ENCODE results near the gene RASL11B. TPM values are rescaled to one million over a fixed set of nuclear protein-coding genes. Genes with fewer than 3 reads are reported as not detected.

Gene RASL11B
- total RNA-seq, 2 experiments from 2014 or later: 0.17 to 0.22 TPM

DNA sequence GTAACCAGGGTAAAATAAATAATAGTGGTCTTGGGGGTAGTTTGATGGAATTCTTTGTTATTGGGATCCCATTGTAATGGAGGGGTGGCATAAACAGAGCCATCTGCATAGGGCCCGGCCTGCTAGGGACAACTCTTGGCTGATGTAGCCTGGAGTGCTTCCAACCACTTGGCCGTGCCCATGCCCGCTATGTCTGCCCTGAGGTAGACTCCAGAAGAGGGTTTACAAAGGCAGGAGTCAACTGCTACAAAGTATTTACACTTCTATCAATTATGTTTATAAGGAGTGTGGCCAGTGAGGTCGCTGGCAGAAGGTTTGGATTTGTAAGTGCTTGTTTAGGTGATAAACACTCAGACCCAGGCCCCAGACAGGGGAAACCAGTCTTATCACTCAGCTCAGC lies 8.1 kb downstream of the RASL11B start:
- H3K4me1 Mint-ChIP-seq: no peaks in the 10 kb centered on the region
- DNase-seq (no peak), ATAC-seq (ENCODE audit: low read depth) (no peak)
- H3K9me3 Mint-ChIP-seq: no peaks in the 10 kb centered on the region
- no peak overlapping the region for H3K4me3 Mint-ChIP-seq
- no peaks in the 10 kb centered on the region for H3K27me3 Mint-ChIP-seq
- POLR2A ChIA-PET: no interaction called here
- no peak overlapping the region for H3K27ac Mint-ChIP-seq
- peaks cover 7% of the 10 kb centered on the region for H3K36me3 Mint-ChIP-seq

GRCh38 chr4:52873191-52873590 lies 11.1 kb downstream of the RASL11B start:
- POLR2A ChIA-PET: no interaction called here
- Mint-ChIP-seq H3K4me1 (peaks cover 6% of the 10 kb centered on the region), H3K9me3 (no peaks in the 10 kb centered on the region), H3K36me3 (peaks cover 8% of the 10 kb centered on the region), H3K4me3 (no peak overlapping the region), H3K27me3 (no peaks in the 10 kb centered on the region), H3K27ac (no peak overlapping the region)
- DNase-seq (no peak), ATAC-seq (ENCODE audit: low read depth) (no peak)

DNA sequence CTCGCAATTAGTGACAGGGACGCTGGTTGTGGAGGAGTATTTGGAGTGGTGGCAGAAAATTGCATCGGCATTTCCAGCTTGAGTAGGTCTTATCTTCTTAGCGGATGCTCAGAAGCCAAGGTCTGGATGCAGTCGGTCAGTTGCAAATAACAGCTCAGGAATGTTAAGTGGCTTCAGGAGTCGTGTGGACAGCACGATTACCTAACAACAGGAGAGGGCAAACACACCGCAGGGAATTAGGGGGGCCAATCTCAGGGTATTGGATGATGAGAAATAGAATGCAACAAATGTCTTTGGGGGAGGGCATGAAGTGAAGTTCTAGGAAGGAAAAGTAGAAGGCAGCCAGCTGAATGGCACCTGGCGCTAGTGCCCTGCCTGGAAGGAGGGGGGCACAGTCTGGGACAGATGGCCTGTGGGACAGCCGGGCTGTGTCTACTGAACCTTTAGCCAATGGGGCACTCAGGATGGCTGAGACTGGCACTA lies 11.8 kb downstream of the RASL11B start:
- Mint-ChIP-seq H3K27me3 (no peaks in the 10 kb centered on the region), H3K4me1 (peaks cover 6% of the 10 kb centered on the region), H3K36me3 (peaks cover 8% of the 10 kb centered on the region), H3K27ac (no peak overlapping the region), H3K4me3 (no peak overlapping the region), H3K9me3 (no peaks in the 10 kb centered on the region)
- DNase-seq (no peak), ATAC-seq (ENCODE audit: low read depth) (no peak)
- POLR2A ChIA-PET: no interaction called here

DNA sequence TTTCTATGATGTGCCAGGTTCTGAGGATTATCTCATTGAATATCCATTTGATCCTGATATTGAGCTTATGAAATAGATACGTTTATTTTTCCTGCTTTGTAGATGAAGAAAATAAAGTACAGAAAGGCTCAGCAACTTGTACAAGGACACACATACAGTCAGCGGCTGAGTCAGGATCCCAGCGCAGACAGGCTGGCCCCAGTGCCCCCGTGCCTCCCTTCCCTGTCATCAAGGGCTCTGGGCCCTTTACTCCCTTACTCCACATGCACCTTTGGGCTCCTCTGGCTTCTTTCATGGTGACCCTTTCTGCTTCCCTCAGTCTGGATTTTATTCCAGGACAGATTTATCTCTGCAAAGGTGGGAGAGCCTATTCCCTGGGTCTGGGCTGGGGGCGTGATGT lies 12.8 kb downstream of the RASL11B start:
- Mint-ChIP-seq H3K27ac (no peak overlapping the region), H3K4me3 (no peak overlapping the region), H3K27me3 (no peaks in the 10 kb centered on the region), H3K36me3 (peaks cover 8% of the 10 kb centered on the region), H3K4me1 (peaks cover 6% of the 10 kb centered on the region), H3K9me3 (no peaks in the 10 kb centered on the region)
- POLR2A ChIA-PET: interaction anchor here (0.7 kb wide), 1 partner anchor 66 kb away, joined by 3 read pairs; no protein-coding TSS in a partner anchor
- DNase-seq (no peak), ATAC-seq (ENCODE audit: low read depth) (no peak)

GRCh38 chr4:52876069-52876468 lies 14.0 kb downstream of the RASL11B start:
- no peak for ATAC-seq (ENCODE audit: low read depth)
- DNase-seq: no peak

DNA sequence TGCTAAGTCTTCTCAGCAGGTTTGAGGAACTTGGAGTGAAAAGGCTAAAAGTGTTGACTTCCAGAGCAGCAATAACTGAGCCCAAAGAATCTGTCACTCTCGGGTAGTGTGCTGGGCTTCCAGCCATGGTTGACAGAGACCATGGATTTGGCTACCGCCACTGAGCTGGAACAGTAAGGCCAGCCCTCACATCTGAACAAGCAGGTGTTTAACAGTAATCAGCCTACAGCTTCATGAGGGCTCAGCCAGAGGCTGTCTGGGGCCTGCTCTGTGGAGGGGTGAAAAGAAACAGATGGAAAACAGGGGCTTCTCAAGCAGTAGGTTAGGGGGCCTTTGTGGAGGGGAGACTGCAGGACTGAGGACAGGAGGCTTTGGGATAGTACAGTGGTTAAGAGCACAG lies 14.9 kb downstream of the RASL11B start:
- Mint-ChIP-seq H3K9me3 (no peaks in the 10 kb centered on the region), H3K36me3 (peaks cover 12% of the 10 kb centered on the region), H3K4me1 (peaks cover 11% of the 10 kb centered on the region), H3K4me3 (no peak overlapping the region), H3K27ac (no peak overlapping the region), H3K27me3 (no peaks in the 10 kb centered on the region)
- ATAC-seq (ENCODE audit: low read depth) (no peak), DNase-seq (no peak)
- POLR2A ChIA-PET: no interaction called here

More at GRCh38 chr4:52876069-52876468, 14.0 kb downstream of the RASL11B start:
- H3K27me3 Mint-ChIP-seq: no peaks in the 10 kb centered on the region
- H3K36me3 Mint-ChIP-seq: peaks cover 8% of the 10 kb centered on the region
- POLR2A ChIA-PET: no interaction called here
- H3K4me1 Mint-ChIP-seq: peaks cover 7% of the 10 kb centered on the region
- H3K4me3 Mint-ChIP-seq: no peak overlapping the region
- no peak overlapping the region for H3K27ac Mint-ChIP-seq
- H3K9me3 Mint-ChIP-seq: no peaks in the 10 kb centered on the region

GRCh38 chr4:52877694-52878093 lies 15.6 kb downstream of the RASL11B start:
- H3K9me3 Mint-ChIP-seq: no peaks in the 10 kb centered on the region

DNA sequence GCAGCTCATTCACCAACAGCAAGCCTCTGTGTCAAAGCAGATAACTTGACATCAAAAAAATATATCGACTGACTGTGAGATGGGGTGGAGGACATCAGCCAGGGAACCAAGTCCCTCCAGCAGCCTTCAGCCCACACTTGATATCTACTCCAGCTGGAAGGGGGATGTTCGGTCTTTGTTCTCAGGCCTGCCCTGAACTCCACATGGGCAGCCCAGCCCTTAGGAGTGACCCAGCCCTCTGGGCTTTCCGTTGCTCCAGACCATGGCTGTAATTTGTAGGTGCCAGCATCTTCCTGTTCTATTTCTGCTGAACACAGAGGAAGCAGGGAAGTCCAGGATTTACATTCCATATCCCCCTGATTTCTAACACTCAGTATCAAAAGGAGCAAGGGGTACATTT lies 17.4 kb downstream of the RASL11B start:
- DNase-seq (no peak), ATAC-seq (ENCODE audit: low read depth) (no peak)
- Mint-ChIP-seq H3K36me3 (peaks cover 10% of the 10 kb centered on the region), H3K27ac (no peak overlapping the region), H3K4me3 (no peak overlapping the region), H3K4me1 (peaks cover 11% of the 10 kb centered on the region), H3K9me3 (no peaks in the 10 kb centered on the region), H3K27me3 (no peaks in the 10 kb centered on the region)
- POLR2A ChIA-PET: interaction anchor here (0.6 kb wide), 1 partner anchor 69 kb away, joined by 4 read pairs; no protein-coding TSS in a partner anchor

More at GRCh38 chr4:52877694-52878093, 15.6 kb downstream of the RASL11B start:
- Mint-ChIP-seq H3K4me3 (no peak overlapping the region), H3K36me3 (peaks cover 13% of the 10 kb centered on the region), H3K4me1 (peaks cover 11% of the 10 kb centered on the region), H3K27me3 (no peaks in the 10 kb centered on the region), H3K27ac (no peak overlapping the region)
- POLR2A ChIA-PET: no interaction called here
- DNase-seq (no peak), ATAC-seq (ENCODE audit: low read depth) (no peak)

GRCh38 chr4:52880994-52881393 lies 18.9 kb downstream of the RASL11B start:
- no peak for DNase-seq
- Mint-ChIP-seq H3K4me1 (peaks cover 8% of the 10 kb centered on the region), H3K9me3 (peaks cover 3% of the 10 kb centered on the region), H3K27me3 (no peaks in the 10 kb centered on the region), H3K36me3 (peaks cover 15% of the 10 kb centered on the region), H3K27ac (no peak overlapping the region), H3K4me3 (no peak overlapping the region)
- POLR2A ChIA-PET: no interaction called here
- ATAC-seq (ENCODE audit: low read depth): no peak

DNA sequence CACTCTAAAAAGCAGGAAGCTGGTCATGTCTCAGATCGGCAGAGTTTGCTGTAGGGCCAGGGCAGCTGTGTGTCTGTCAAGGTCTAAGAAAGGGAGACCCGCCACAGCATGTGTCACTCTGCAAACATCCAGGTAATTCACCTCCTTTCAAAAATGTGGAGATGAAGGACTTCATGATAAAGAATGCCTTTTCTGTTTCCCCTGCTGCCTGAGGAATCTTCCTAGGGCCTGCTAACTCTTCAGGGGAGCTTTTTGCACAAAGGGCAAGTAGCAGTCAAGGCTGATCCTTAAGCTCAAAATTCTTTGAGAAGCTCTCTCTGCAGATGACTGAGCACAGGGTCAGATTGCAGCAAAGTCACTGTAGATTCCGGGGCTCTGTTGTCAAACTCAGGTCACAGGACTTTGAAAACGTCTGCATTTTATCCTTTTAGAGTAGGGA lies 21.1 kb downstream of the RASL11B start:
- Mint-ChIP-seq H3K27me3 (no peaks in the 10 kb centered on the region), H3K9me3 (peaks cover 7% of the 10 kb centered on the region), H3K4me1 (peaks cover 5% of the 10 kb centered on the region), H3K4me3 (no peak overlapping the region), H3K27ac (no peak overlapping the region), H3K36me3 (peaks cover 21% of the 10 kb centered on the region)
- no peak for DNase-seq
- no peak for ATAC-seq (ENCODE audit: low read depth)
- POLR2A ChIA-PET: no interaction called here

DNA sequence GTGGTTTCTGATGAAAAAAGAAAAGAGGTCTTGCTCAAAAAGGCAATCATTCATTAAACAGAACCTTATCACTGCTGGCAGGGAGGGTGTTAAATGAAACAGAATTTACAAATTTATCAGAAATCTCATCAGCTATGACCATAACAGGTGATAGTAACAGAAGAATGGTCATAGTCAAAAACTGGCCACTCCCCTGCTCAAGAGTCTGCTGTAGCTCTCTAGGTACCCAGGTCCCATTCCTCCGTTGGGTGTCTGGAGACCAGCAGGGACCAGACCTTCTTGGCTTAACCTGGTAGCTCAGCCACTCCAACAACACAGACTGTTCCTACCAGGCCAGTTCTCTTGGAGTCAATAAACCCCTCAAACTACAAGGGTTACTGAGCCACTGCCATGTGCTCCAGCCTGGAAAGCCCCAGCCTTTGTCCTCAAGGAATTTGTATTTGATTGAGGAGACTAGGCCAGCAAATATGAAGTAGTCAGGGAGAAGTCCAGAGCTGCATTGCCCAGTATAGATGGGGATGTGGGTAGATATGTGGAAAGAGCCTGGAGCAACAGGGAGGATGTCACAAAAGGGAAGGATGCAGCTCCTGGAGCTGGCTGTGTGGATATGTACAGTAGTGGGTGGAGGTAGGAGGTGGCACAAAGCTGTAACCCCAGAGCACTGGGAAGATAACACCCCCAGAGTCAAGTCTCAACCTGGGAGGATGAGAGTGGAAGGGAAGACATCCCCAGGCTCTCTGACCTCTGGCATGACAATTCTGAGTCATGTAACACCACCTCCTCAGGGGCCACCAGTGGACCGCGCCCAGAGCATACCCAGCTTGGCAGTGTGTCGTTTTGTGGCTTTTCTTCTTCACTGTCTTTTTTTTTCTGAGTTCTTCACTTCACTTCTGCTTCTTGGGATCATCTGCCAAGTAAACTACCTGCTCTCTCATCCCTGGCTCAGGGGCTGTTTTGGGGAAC lies 21.9 kb downstream of the RASL11B start:
- peaks cover 5% of the 10 kb centered on the region for H3K4me1 Mint-ChIP-seq
- H3K4me3 Mint-ChIP-seq: no peak overlapping the region
- POLR2A ChIA-PET: no interaction called here
- peaks cover 29% of the 10 kb centered on the region for H3K36me3 Mint-ChIP-seq
- ATAC-seq (ENCODE audit: low read depth): no peak
- no peak for DNase-seq
- peaks cover 10% of the 10 kb centered on the region for H3K9me3 Mint-ChIP-seq
- no peaks in the 10 kb centered on the region for H3K27me3 Mint-ChIP-seq
- H3K27ac Mint-ChIP-seq: no peak overlapping the region

- peaks cover 10% of the 10 kb centered on the region for H3K9me3 Mint-ChIP-seq
- peaks cover 34% of the 10 kb centered on the region for H3K36me3 Mint-ChIP-seq
- H3K4me1 Mint-ChIP-seq: peaks cover 12% of the 10 kb centered on the region
- H3K27ac Mint-ChIP-seq: no peak overlapping the region
- no peaks in the 10 kb centered on the region for H3K27me3 Mint-ChIP-seq
- DNase-seq: no peak
- POLR2A ChIA-PET: no interaction called here
- H3K4me3 Mint-ChIP-seq: no peak overlapping the region
- ATAC-seq (ENCODE audit: low read depth): no peak
Measured at GRCh38 chr4:52884994-52885393, 22.9 kb downstream of the RASL11B start.

- no peak overlapping the region for H3K4me3 Mint-ChIP-seq
- peaks cover 10% of the 10 kb centered on the region for H3K9me3 Mint-ChIP-seq
- no peaks in the 10 kb centered on the region for H3K27me3 Mint-ChIP-seq
- no peak for DNase-seq
- peaks cover 13% of the 10 kb centered on the region for H3K4me1 Mint-ChIP-seq
- H3K27ac Mint-ChIP-seq: no peak overlapping the region
- no peak for ATAC-seq (ENCODE audit: low read depth)
- H3K36me3 Mint-ChIP-seq: peaks cover 25% of the 10 kb centered on the region
- POLR2A ChIA-PET: no interaction called here
Measured at GRCh38 chr4:52889354-52889753, 27.2 kb downstream of the RASL11B start.
